A549 (cell line): ENCODE results near the gene TAGLN3.

ENCODE experiments used
- CHD2 ChIP-seq: fragments of 150-350 bp; IDR thresholded peaks from 2 replicates; pipeline ENCODE4 v1.6.1; 2014; ENCODE audit warnings: low read length; ENCODE audit not compliant: partially characterized antibody
- CTCF ChIP-seq: fragments of >200 bp; sonication (Bioruptor Twin); formaldehyde crosslinking; IDR thresholded peaks from 3 replicates; pipeline ENCODE4 v1.5.1; 2016
- E2F6 ChIP-seq: IDR thresholded peaks from 2 replicates; pipeline ENCODE4 v1.6.1; 2012; ENCODE audit warnings: low read depth, borderline replicate concordance
- ELK1 ChIP-seq: fragments of 150-350 bp; IDR thresholded peaks from 2 replicates; pipeline ENCODE4 v1.6.1; 2014; ENCODE audit warnings: low read depth, mild to moderate bottlenecking, low read length
- NR3C1 ChIP-seq: fragments of >200 bp; sonication (Bioruptor Twin); formaldehyde crosslinking; IDR thresholded peaks from 3 replicates; pipeline ENCODE4 v1.6.1; 2017
- POLR2A ChIP-seq: IDR thresholded peaks from 2 replicates; pipeline ENCODE4 v1.6.1; 2012; ENCODE audit warnings: mild to moderate bottlenecking, low read length
- RCOR1 ChIP-seq: fragments of 150-350 bp; IDR thresholded peaks from 2 replicates; pipeline ENCODE4 v1.6.1; 2014; ENCODE audit warnings: antibody characterized with exemption, low read length, low read depth
- RFX5 ChIP-seq: fragments of 450-650 bp; IDR thresholded peaks from 2 replicates; pipeline ENCODE4 v1.7.1; 2014; ENCODE audit warnings: antibody characterized with exemption, mild to moderate bottlenecking, moderate library complexity
- ZFP36 ChIP-seq: fragments of 450-650 bp; IDR thresholded peaks from 2 replicates; pipeline ENCODE4 v1.6.1; 2014; ENCODE audit warnings: borderline replicate concordance; ENCODE audit not compliant: partially characterized antibody

GRCh38 chr3:111984636-111985298 is 14.0 kb upstream of the TAGLN3 start:
- TF ChIP-seq RFX5 = no peak
- TF ChIP-seq ZFP36 = no peak
- TF ChIP-seq POLR2A = no peak
- TF ChIP-seq CTCF = no peak
- TF ChIP-seq ELK1 = no peak
- TF ChIP-seq CHD2 = no peak
- TF ChIP-seq E2F6 = no peak
- no peak for TF ChIP-seq RCOR1
- no peak for TF ChIP-seq NR3C1
